Activated CD8-positive, alpha-beta T cell treated with anti-CD3 and anti-CD28 coated beads, Interleukin-2, amount 10 ng/mL, durations not matched to agents 7 days and 5 days (primary cell): ENCODE data around the gene MCTP2. TPM values are rescaled to one million over a fixed set of nuclear protein-coding genes. Genes with fewer than 3 reads are reported as not detected.
"Not testable (repeated sequence)": the region's sequence is repeated elsewhere in the genome, so short reads cannot be mapped to it uniquely, and the experiment has no call there.

Experiments
- ATAC-seq: fragments of 150-1000 bp; cut with Tn5 transposase; one replicate; pipeline ENCODE4 v1.10.0; 2021; ENCODE audit warnings: moderate library complexity
- CTCF ChIA-PET: fragments of 350-600 bp; sonication (Branson Sonifier 250); formaldehyde crosslinking; loops from one replicate; lab custom pipeline; 2021; ENCODE audit warnings: antibody characterized with exemption; lab: Charles Lee
- POLR2A ChIA-PET: fragments of 350-600 bp; sonication (Branson Sonifier 250); formaldehyde crosslinking; loops from one replicate; lab custom pipeline; 2021; ENCODE audit warnings: antibody characterized with exemption; lab: Charles Lee
- DNase-seq: peaks from one replicate; pipeline ENCODE4 v3.0.0-alpha.2; 2020
- H3K27ac Mint-ChIP-seq: one replicate; pipeline ENCODE4 v1.8.0; 2021; ENCODE audit warnings: mild to moderate bottlenecking, mixed read lengths
- H3K27me3 Mint-ChIP-seq: one replicate; pipeline ENCODE4 v1.8.0; 2021; ENCODE audit warnings: low read depth, mixed read lengths
- H3K36me3 Mint-ChIP-seq: one replicate; pipeline ENCODE4 v1.8.0; 2021; ENCODE audit warnings: low read depth, mixed read lengths
- H3K4me1 Mint-ChIP-seq: one replicate; pipeline ENCODE4 v1.8.0; 2021; ENCODE audit warnings: low read depth, mixed read lengths
- H3K4me3 Mint-ChIP-seq: one replicate; pipeline ENCODE4 v1.8.0; 2021; ENCODE audit warnings: mild to moderate bottlenecking, mixed read lengths
- H3K9me3 Mint-ChIP-seq: one replicate; pipeline ENCODE4 v1.8.0; 2022; ENCODE audit warnings: mixed read lengths; ENCODE audit not compliant: insufficient read depth
- total RNA-seq, 2 experiments: library from RNA; stranded (reverse); gene quantifications; one replicate each; pipeline ENCODE4 v1.2.3, GENCODE V29; 2021

MCTP2 gene
- total RNA-seq, 2 experiments from 2014 or later = 26.2 to 26.9 TPM

- DNase-seq (no peak), ATAC-seq (no peak)
- Mint-ChIP-seq H3K4me3 (no peak overlapping the region), H3K27me3 (no peaks in the 10 kb centered on the region), H3K36me3 (peaks cover 20% of the 10 kb centered on the region), H3K27ac (no peak overlapping the region), H3K4me1 (no peaks in the 10 kb centered on the region), H3K9me3 (no peaks in the 10 kb centered on the region)
- ChIA-PET POLR2A (no interaction called here), CTCF (no interaction called here)
Measured at GRCh38 chr15:94476686-94477085, 245.3 kb downstream of the MCTP2 start.

DNA sequence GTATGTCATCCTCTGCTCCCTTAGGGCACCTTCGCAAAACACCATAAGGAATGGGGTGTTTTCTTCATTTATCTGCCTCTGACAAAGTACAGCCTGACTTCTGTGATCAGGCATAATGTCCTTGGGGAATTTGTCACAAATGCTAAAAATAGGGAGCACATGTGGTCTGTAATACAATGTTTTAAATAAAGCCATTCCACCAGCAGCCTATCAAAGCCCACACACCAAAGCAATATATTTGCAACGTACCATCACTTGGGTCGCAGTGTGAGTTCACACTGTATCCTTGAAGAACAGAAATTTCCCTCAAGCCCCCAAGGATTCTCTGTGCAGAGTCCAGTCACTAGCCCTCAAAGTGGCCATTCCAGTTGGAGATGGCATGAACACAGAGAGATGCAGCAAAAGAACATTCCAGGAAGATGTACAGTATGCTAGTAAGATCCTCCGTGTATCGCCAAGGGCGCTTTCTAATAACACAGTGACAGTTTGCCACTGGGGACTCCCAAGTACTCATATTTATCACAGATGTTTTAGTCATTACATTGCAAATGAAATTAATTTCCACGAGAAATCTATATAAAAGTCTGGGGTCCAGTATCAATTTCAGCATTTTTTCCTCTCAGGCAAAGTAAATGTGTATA lies 246.7 kb downstream of the MCTP2 start:
- ATAC-seq = no peak

DNA sequence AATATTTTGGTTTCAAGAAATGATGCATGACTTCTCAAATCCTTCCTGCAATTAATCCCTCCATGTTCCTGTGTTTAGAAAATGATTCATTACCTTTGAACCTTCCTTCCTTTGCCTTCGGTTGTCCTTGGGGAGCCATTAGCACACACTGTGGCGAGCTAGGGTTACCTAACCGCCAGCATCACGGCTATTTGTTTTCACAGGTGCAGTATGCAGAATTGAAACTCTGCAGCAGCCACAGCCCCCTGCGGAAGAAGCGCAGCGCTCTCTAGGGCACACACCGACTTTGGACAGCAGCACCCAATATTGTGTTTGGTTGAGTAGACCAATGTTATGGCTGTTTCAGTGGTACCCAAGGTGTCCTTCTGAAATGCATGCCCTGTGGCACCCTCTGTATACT lies 247.4 kb downstream of the MCTP2 start:
- no peaks in the 10 kb centered on the region for H3K4me1 Mint-ChIP-seq

More for the DNA sequence above, 246.7 kb downstream of the MCTP2 start:
- Mint-ChIP-seq H3K27ac (no peak overlapping the region), H3K9me3 (peaks cover 9% of the 10 kb centered on the region), H3K4me1 (no peaks in the 10 kb centered on the region), H3K36me3 (peaks cover 18% of the 10 kb centered on the region), H3K4me3 (no peak overlapping the region), H3K27me3 (no peaks in the 10 kb centered on the region)
- DNase-seq = no peak
- ChIA-PET POLR2A (no interaction called here), CTCF (no interaction called here)

DNA sequence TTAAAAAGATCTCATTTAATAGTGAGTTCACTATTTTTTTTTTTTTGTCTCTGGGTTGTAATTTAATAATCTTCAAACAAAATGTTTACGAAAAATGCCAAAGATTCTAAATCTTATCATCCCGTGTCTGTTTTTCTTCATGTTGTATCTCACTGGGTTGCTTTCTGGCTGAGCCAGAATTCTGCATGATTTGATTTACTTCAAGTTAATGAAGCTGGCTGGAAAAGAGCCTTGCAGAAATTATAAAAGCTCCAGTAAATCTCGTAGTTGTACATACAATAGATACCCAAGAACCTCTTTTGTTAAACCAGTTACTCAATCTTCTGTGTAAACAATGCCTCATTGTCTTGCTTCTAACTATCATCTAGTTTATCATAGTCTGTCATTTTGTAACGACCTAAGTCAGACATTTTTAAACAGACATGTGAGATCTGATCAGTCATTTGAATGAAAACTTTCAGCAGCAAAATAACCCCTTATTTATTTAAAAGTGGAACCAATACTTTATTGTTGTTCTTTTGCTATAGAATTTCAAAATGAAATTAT lies 249.0 kb downstream of the MCTP2 start:
- no peak overlapping the region for H3K4me3 Mint-ChIP-seq
- POLR2A ChIA-PET = interaction anchor here (0.7 kb wide), 1 partner anchor 1672 kb away, joined by 4 read pairs; no protein-coding TSS in a partner anchor
- peaks cover 9% of the 10 kb centered on the region for H3K9me3 Mint-ChIP-seq
- no peak overlapping the region for H3K27ac Mint-ChIP-seq
- no peak for ATAC-seq
- no peaks in the 10 kb centered on the region for H3K4me1 Mint-ChIP-seq
- peaks cover 18% of the 10 kb centered on the region for H3K36me3 Mint-ChIP-seq
- no peaks in the 10 kb centered on the region for H3K27me3 Mint-ChIP-seq
- DNase-seq = no peak
- CTCF ChIA-PET = no interaction called here

More for the DNA sequence above, 247.4 kb downstream of the MCTP2 start:
- H3K27ac Mint-ChIP-seq = no peak overlapping the region
- DNase-seq (no peak), ATAC-seq (no peak)
- peaks cover 9% of the 10 kb centered on the region for H3K9me3 Mint-ChIP-seq
- peaks cover 18% of the 10 kb centered on the region for H3K36me3 Mint-ChIP-seq
- H3K27me3 Mint-ChIP-seq = no peaks in the 10 kb centered on the region
- POLR2A ChIA-PET = no interaction called here
- CTCF ChIA-PET = no interaction called here
- H3K4me3 Mint-ChIP-seq = no peak overlapping the region

DNA sequence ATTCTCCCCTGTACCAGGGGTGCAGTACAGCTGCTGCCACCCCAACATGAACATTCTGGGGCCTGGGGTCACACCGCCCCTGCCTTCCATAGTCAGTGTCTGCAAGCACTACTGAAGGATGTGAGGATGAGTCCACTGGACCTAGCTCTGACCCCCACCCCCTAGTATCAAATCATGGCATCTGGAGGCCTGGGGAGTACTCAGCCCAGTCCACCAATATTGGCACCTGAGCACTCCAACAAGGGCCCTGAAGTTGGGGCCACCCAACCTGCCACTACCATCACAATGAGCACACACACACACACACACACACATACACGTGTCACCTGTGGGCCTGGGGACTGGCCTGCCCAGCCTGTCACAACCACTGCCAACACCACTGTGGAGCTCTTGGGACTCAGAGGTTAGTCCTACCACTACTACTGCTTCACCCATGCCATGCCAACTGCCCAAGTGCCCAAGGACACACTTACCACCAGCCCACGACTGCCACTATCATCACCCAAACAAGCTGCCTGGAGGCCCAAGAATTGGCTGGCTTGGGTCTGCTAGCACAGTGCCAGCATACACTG lies 253.9 kb downstream of the MCTP2 start:
- Mint-ChIP-seq H3K27ac (no peak overlapping the region), H3K36me3 (no peaks in the 10 kb centered on the region), H3K4me1 (no peaks in the 10 kb centered on the region), H3K27me3 (peaks cover 10% of the 10 kb centered on the region), H3K4me3 (no peak overlapping the region), H3K9me3 (peaks cover 9% of the 10 kb centered on the region)
- DNase-seq (no peak), ATAC-seq (no peak)
- ChIA-PET CTCF (no interaction called here), POLR2A (no interaction called here)

- H3K27me3 Mint-ChIP-seq = peaks cover 10% of the 10 kb centered on the region
- POLR2A ChIA-PET = no interaction called here
- CTCF ChIA-PET = no interaction called here
- H3K27ac Mint-ChIP-seq = no peak overlapping the region
- ATAC-seq (no peak), DNase-seq (no peak)
- no peak overlapping the region for H3K4me3 Mint-ChIP-seq
- no peaks in the 10 kb centered on the region for H3K4me1 Mint-ChIP-seq
- H3K9me3 Mint-ChIP-seq = peaks cover 4% of the 10 kb centered on the region
- H3K36me3 Mint-ChIP-seq = no peaks in the 10 kb centered on the region
Measured at GRCh38 chr15:94487635-94488034, 256.3 kb downstream of the MCTP2 start.

GRCh38 chr15:94493176-94493575 lies 261.8 kb downstream of the MCTP2 start:
- Mint-ChIP-seq H3K27me3 (peaks cover 2% of the 10 kb centered on the region), H3K36me3 (no peaks in the 10 kb centered on the region), H3K27ac (no peak overlapping the region), H3K4me3 (no peak overlapping the region), H3K9me3 (no peaks in the 10 kb centered on the region), H3K4me1 (no peaks in the 10 kb centered on the region)
- no peak for ATAC-seq
- ChIA-PET CTCF (no interaction called here), POLR2A (no interaction called here)
- DNase-seq = no peak

- not testable (repeated sequence) for H3K4me1 Mint-ChIP-seq, ATAC-seq, H3K9me3 Mint-ChIP-seq
Measured at GRCh38 chr15:94493586-94493985, 262.2 kb downstream of the MCTP2 start.

GRCh38 chr15:94494732-94495131 lies 263.4 kb downstream of the MCTP2 start:
- POLR2A ChIA-PET = no interaction called here
- CTCF ChIA-PET = interaction anchor here (0.6 kb wide), 1 partner anchor 553 kb away, joined by 3 read pairs; no protein-coding TSS in a partner anchor
- Mint-ChIP-seq H3K27ac (no peak overlapping the region), H3K27me3 (peaks cover 2% of the 10 kb centered on the region), H3K4me1 (no peaks in the 10 kb centered on the region), H3K9me3 (no peaks in the 10 kb centered on the region), H3K36me3 (no peaks in the 10 kb centered on the region), H3K4me3 (no peak overlapping the region)
- DNase-seq (no peak), ATAC-seq (no peak)

More at GRCh38 chr15:94493586-94493985, 262.2 kb downstream of the MCTP2 start:
- CTCF ChIA-PET, H3K27ac Mint-ChIP-seq, DNase-seq, POLR2A ChIA-PET, H3K36me3 Mint-ChIP-seq, H3K27me3 Mint-ChIP-seq, H3K4me3 Mint-ChIP-seq: not testable (repeated sequence)

- Mint-ChIP-seq H3K4me1 (no peaks in the 10 kb centered on the region), H3K27me3 (no peaks in the 10 kb centered on the region), H3K9me3 (peaks cover 5% of the 10 kb centered on the region), H3K27ac (no peak overlapping the region), H3K4me3 (no peak overlapping the region), H3K36me3 (no peaks in the 10 kb centered on the region)
- CTCF ChIA-PET = no interaction called here
- DNase-seq = no peak
- ATAC-seq = no peak
- POLR2A ChIA-PET = no interaction called here
Measured at GRCh38 chr15:94503293-94503692, 271.9 kb downstream of the MCTP2 start.

- POLR2A ChIA-PET = no interaction called here
- Mint-ChIP-seq H3K4me1 (no peaks in the 10 kb centered on the region), H3K36me3 (no peaks in the 10 kb centered on the region)
Measured at GRCh38 chr15:94509259-94509658, 277.9 kb downstream of the MCTP2 start.

GRCh38 chr15:94522125-94522524 lies 290.8 kb downstream of the MCTP2 start:
- Mint-ChIP-seq H3K4me1 (no peaks in the 10 kb centered on the region), H3K4me3 (no peak overlapping the region), H3K36me3 (no peaks in the 10 kb centered on the region), H3K9me3 (no peaks in the 10 kb centered on the region), H3K27me3 (no peaks in the 10 kb centered on the region), H3K27ac (no peak overlapping the region)
- ATAC-seq (no peak), DNase-seq (no peak)
- ChIA-PET CTCF (no interaction called here), POLR2A (no interaction called here)

More at GRCh38 chr15:94509259-94509658, 277.9 kb downstream of the MCTP2 start:
- CTCF ChIA-PET = no interaction called here
- Mint-ChIP-seq H3K27me3 (no peaks in the 10 kb centered on the region), H3K27ac (no peak overlapping the region), H3K9me3 (peaks cover 6% of the 10 kb centered on the region), H3K4me3 (no peak overlapping the region)
- no peak for ATAC-seq
- no peak for DNase-seq
